PC-9 (cell line): ENCODE data around the gene TTC39C. TPM values are rescaled to one million over a fixed set of nuclear protein-coding genes. Genes with fewer than 3 reads are reported as not detected.
"Not testable (repeated sequence)": the region's sequence is repeated elsewhere in the genome, so short reads cannot be mapped to it uniquely, and the experiment has no call there.

Experiments used
- BruUV-seq: library from RNA; stranded (reverse); fragments of 400-500 nt; replicated peaks from 2 replicates; lab custom pipeline; 2021; lab: Mats Ljungman, UMichigan
- CTCF ChIA-PET: fragments of 300-600 bp; sonication (Branson Sonifier 250); formaldehyde crosslinking; loops from one replicate; lab custom pipeline; 2022; ENCODE audit warnings: antibody characterized with exemption; lab: Charles Lee
- POLR2A ChIA-PET: fragments of 300-600 bp; sonication (Branson Sonifier 250); formaldehyde crosslinking; loops from one replicate; lab custom pipeline; 2022; ENCODE audit warnings: antibody characterized with exemption; ENCODE audit not compliant: unreplicated experiment; lab: Charles Lee
- DNase-seq, 2 experiments: peaks; one replicate each; pipeline versions ENCODE4 v3.0.0 to v3.0.0-alpha.2; 2015 to 2022; ENCODE audit warnings: mixed read lengths in 1 of 2
- H2AFZ ChIP-seq: fragments of 200-600 bp; sonication (generic); 2 replicates; pipeline ENCODE4 v1.8.1; 2017; ENCODE audit warnings: antibody characterized with exemption
- H3F3A ChIP-seq: fragments of 200-600 bp; sonication (generic); 2 replicates; pipeline ENCODE4 v1.8.1; 2017; ENCODE audit warnings: antibody characterized with exemption, mild to moderate bottlenecking, low read depth; ENCODE audit not compliant: insufficient read depth
- H3K27ac ChIP-seq: fragments of 200-600 bp; sonication (generic); 2 replicates; pipeline ENCODE4 v1.6.1; 2016; ENCODE audit warnings: mixed run types
- H3K27me3 ChIP-seq: fragments of 200-600 bp; sonication (generic); 2 replicates; pipeline ENCODE4 v1.6.1; 2016; ENCODE audit warnings: low read depth, mixed run types; ENCODE audit not compliant: insufficient read depth
- H3K36me3 ChIP-seq: fragments of 200-600 bp; sonication (generic); 2 replicates; pipeline ENCODE4 v1.6.1; 2016; ENCODE audit warnings: low read depth, mixed run types
- H3K4me1 ChIP-seq: fragments of 200-600 bp; sonication (generic); replicated peaks from 2 replicates; pipeline ENCODE4 v1.6.1; 2016; ENCODE audit warnings: mixed run types; ENCODE audit not compliant: insufficient read depth
- H3K4me2 ChIP-seq: fragments of 200-600 bp; sonication (generic); 2 replicates; pipeline ENCODE4 v1.6.1; 2017; ENCODE audit warnings: mixed run types
- H3K4me3 ChIP-seq: fragments of 200-600 bp; sonication (generic); 2 replicates; pipeline ENCODE4 v1.6.1; 2016; ENCODE audit warnings: mixed run types
- H3K79me2 ChIP-seq: fragments of 200-600 bp; sonication (generic); 2 replicates; pipeline ENCODE4 v1.6.1; 2017; ENCODE audit warnings: low read depth, mixed run types
- H3K9me2 ChIP-seq: fragments of 200-600 bp; sonication (generic); 2 replicates; pipeline ENCODE4 v1.8.1; 2017; ENCODE audit warnings: mild to moderate bottlenecking; ENCODE audit not compliant: insufficient read depth
- H3K9me3 ChIP-seq: fragments of 200-600 bp; sonication (generic); 2 replicates; pipeline ENCODE4 v1.8.1; 2016; ENCODE audit warnings: low read depth; ENCODE audit not compliant: insufficient read depth
- H4K20me1 ChIP-seq: fragments of 200-600 bp; sonication (generic); 2 replicates; pipeline ENCODE4 v1.8.1; 2017; ENCODE audit not compliant: insufficient read depth
- CTCF ChIP-seq: fragments of 200-600 bp; sonication (generic); conservative IDR thresholded peaks from 2 replicates; pipeline ENCODE4 v1.6.1; 2017; ENCODE audit warnings: mixed run types, antibody characterized with exemption, mild to moderate bottlenecking, moderate library complexity
- EZH2 ChIP-seq: fragments of 200-600 bp; sonication (generic); IDR thresholded peaks from 2 replicates; pipeline ENCODE4 v1.8.0; 2017; ENCODE audit warnings: antibody characterized with exemption, low read depth
- intact Hi-C: fragments of 100-400 bp; cut with micrococcal nuclease; formaldehyde crosslinking; loops from one replicate; pipeline ENCODE4 v1.10.0; 2022; ENCODE audit not compliant: unreplicated experiment
- total RNA-seq: library from RNA; stranded (reverse); gene quantifications from 2 replicates; pipeline ENCODE4 v1.2.3, GENCODE V29; 2021

The TTC39C gene
- total RNA-seq, 1 experiment from 2014 or later, result 15.3 TPM

DNA sequence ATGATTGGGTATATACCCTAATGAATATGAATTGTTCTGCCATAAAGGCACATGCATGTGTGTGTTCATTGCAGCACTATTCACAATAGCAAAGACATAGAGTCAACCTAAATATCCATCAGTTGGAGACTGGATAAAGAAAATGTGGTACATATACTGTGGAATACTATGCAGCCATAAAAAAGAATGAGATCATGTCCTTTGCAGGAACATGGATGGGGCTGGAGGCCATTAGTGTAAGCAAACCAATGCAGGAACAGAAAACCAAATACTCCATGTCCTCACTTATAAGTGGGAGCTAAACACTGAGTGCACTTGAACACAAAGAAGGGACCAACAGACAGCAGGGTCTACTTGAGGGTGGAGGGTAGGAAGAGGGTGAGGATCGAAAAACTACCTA, 43.2 kb downstream of the TTC39C start:
- no peak overlapping the region for H3K4me3 ChIP-seq
- H3K27ac ChIP-seq, result no peak overlapping the region
- no peak for DNase-seq
- no peak for TF ChIP-seq EZH2
- TF ChIP-seq CTCF, result no peak
- no peaks in the 10 kb centered on the region for H3K4me1 ChIP-seq
- no peaks in the 10 kb centered on the region for H3K36me3 ChIP-seq
- no peaks in the 10 kb centered on the region for H3K9me3 ChIP-seq
- BruUV-seq, result no TSS peak
- H3K79me2 ChIP-seq, result no peaks in the 10 kb centered on the region
- H2AFZ ChIP-seq, result no peak overlapping the region
- no peaks in the 10 kb centered on the region for H3K27me3 ChIP-seq
- ChIA-PET CTCF (no interaction called here), POLR2A (no interaction called here)
- intact Hi-C loops, result no loop called here
- H3K4me2 ChIP-seq, result no peak overlapping the region
- H4K20me1 ChIP-seq, result no peaks in the 10 kb centered on the region
- no peaks in the 10 kb centered on the region for H3F3A ChIP-seq
- H3K9me2 ChIP-seq, result no peaks in the 10 kb centered on the region

DNA sequence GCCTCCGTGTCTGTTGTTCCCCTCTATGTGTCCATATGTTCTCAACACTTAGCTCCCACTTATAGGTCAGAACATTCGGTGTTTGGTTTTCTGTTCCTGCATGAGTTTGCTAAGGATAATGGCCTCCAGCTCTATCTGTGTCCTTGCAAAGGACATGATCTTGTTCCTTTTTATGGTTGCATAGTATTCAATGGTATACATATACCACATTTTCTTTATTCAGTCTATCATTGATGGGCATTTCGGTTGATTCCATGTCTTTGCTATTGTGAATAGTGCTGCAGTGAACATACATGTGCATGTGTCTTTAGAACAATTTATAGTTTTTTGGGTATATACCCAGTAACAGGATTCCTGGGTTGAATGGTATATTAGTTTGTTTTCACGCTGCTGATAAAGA, 44.8 kb downstream of the TTC39C start:
- H3F3A ChIP-seq, H3K4me3 ChIP-seq, H3K9me3 ChIP-seq, H3K79me2 ChIP-seq, BruUV-seq, H2AFZ ChIP-seq, H3K9me2 ChIP-seq, CTCF ChIA-PET, H3K27me3 ChIP-seq, H4K20me1 ChIP-seq, intact Hi-C loops, H3K27ac ChIP-seq, H3K4me2 ChIP-seq, DNase-seq, H3K4me1 ChIP-seq, POLR2A ChIA-PET, H3K36me3 ChIP-seq: not testable (repeated sequence)

GRCh38 chr18:24060644-24061043, 46.1 kb downstream of the TTC39C start:
- H3K36me3 ChIP-seq, result no peaks in the 10 kb centered on the region
- H3K4me2 ChIP-seq, result no peak overlapping the region
- no peak overlapping the region for H2AFZ ChIP-seq
- BruUV-seq, result no TSS peak
- intact Hi-C loops, result no loop called here
- no peak for DNase-seq
- H3K9me3 ChIP-seq, result no peaks in the 10 kb centered on the region
- no peaks in the 10 kb centered on the region for H3K4me1 ChIP-seq
- H3K79me2 ChIP-seq, result no peaks in the 10 kb centered on the region
- TF ChIP-seq EZH2 (no peak), CTCF (no peak)
- no peaks in the 10 kb centered on the region for H4K20me1 ChIP-seq
- H3K27me3 ChIP-seq, result no peaks in the 10 kb centered on the region
- CTCF ChIA-PET, result no interaction called here
- no peaks in the 10 kb centered on the region for H3F3A ChIP-seq
- POLR2A ChIA-PET, result no interaction called here
- no peak overlapping the region for H3K27ac ChIP-seq
- H3K9me2 ChIP-seq, result no peaks in the 10 kb centered on the region
- H3K4me3 ChIP-seq, result no peak overlapping the region

- no peaks in the 10 kb centered on the region for H3K79me2 ChIP-seq
- H3K27ac ChIP-seq, result no peak overlapping the region
- H3K36me3 ChIP-seq, result no peaks in the 10 kb centered on the region
- DNase-seq, result no peak
- POLR2A ChIA-PET, result no interaction called here
- TF ChIP-seq CTCF (no peak), EZH2 (no peak)
- H3K4me3 ChIP-seq, result no peak overlapping the region
- H3K9me3 ChIP-seq, result no peaks in the 10 kb centered on the region
- H3K4me2 ChIP-seq, result no peak overlapping the region
- no TSS peak for BruUV-seq
- H3K4me1 ChIP-seq, result no peaks in the 10 kb centered on the region
- no peaks in the 10 kb centered on the region for H3K9me2 ChIP-seq
- CTCF ChIA-PET, result no interaction called here
- no peaks in the 10 kb centered on the region for H4K20me1 ChIP-seq
- H3F3A ChIP-seq, result no peaks in the 10 kb centered on the region
- intact Hi-C loops, result no loop called here
- no peak overlapping the region for H2AFZ ChIP-seq
- H3K27me3 ChIP-seq, result no peaks in the 10 kb centered on the region
Measured at GRCh38 chr18:24063121-24063731, 48.7 kb downstream of the TTC39C start.
